ENCODE results near the gene GBP1. TPM values are rescaled to one million over a fixed set of nuclear protein-coding genes. Genes with fewer than 3 reads are reported as not detected.
"Not testable (repeated sequence)": the region's sequence is repeated elsewhere in the genome, so short reads cannot be mapped to it uniquely, and the experiment has no call there.

GBP1 gene
- total and polyA plus RNA-seq, 9 donors = 15.2 to 41.7 (median 20.8) TPM

- intact Hi-C loops (cut with DNase I) = no loop called here
Observed at GRCh38 chr1:89047734-89048133, 17.3 kb downstream of the GBP1 start.

GRCh38 chr1:89046318-89047183 lies 18.5 kb downstream of the GBP1 start:
- H3K27ac ChIP-seq; H3K4me3 ChIP-seq; H3K27me3 ChIP-seq; H3K4me1 ChIP-seq (ENCODE audit: insufficient read depth); DNase-seq; H3K36me3 ChIP-seq; intact Hi-C loops (cut with DNase I); H3K9me3 ChIP-seq: not testable (repeated sequence)
- WGBS, 3 donors = 89 to 92% (median 90%) methylated on average over 6 of the region's 6 CpGs

More at GRCh38 chr1:89047734-89048133, 17.3 kb downstream of the GBP1 start:
- Histone ChIP-seq H3K36me3 (no peaks in the 10 kb centered on the region), H3K27ac (no peak overlapping the region), H3K4me1 (ENCODE audit: insufficient read depth) (no peaks in the 10 kb centered on the region), H3K9me3 (no peaks in the 10 kb centered on the region), H3K27me3 (no peaks in the 10 kb centered on the region), H3K4me3 (no peak overlapping the region)
- WGBS, 3 donors = 27 to 52% (median 31%) methylated on average over 3 of the region's 3 CpGs
- DNase-seq = no peak
- TF ChIP-seq CTCF (IDR thresholded peaks at IDR 0.05) = no peak
- no peak for TF ChIP-seq EP300 (IDR thresholded peaks at IDR 0.05)
- TF ChIP-seq POLR2A (IDR thresholded peaks at IDR 0.05) = no peak

GRCh38 chr1:89044970-89045721 lies 19.9 kb downstream of the GBP1 start:
- intact Hi-C loops (cut with DNase I) = no loop called here
- 63 to 72% (median 65%) methylated on average over 2 of the region's 2 CpGs for WGBS, 3 donors
- H3K4me1 ChIP-seq (ENCODE audit: insufficient read depth) = no peaks in the 10 kb centered on the region

GRCh38 chr1:89043940-89044339 lies 21.1 kb downstream of the GBP1 start:
- intact Hi-C loops (cut with DNase I) = no loop called here
- H3K4me3 ChIP-seq = no peak overlapping the region
- H3K27ac ChIP-seq = no peak overlapping the region
- H3K27me3 ChIP-seq = no peaks in the 10 kb centered on the region
- no peak for DNase-seq
- WGBS, 3 donors = 80 to 83% (median 80%) methylated on average over 3 to 5 of the region's 5 CpGs
- no peaks in the 10 kb centered on the region for H3K9me3 ChIP-seq
- no peak for TF ChIP-seq POLR2A (IDR thresholded peaks at IDR 0.05)
- no peak for TF ChIP-seq EP300 (IDR thresholded peaks at IDR 0.05)
- no peak for TF ChIP-seq CTCF (IDR thresholded peaks at IDR 0.05)
- no peaks in the 10 kb centered on the region for H3K36me3 ChIP-seq
- H3K4me1 ChIP-seq (ENCODE audit: insufficient read depth) = no peaks in the 10 kb centered on the region

More at GRCh38 chr1:89044970-89045721, 19.9 kb downstream of the GBP1 start:
- Histone ChIP-seq H3K9me3 (no peaks in the 10 kb centered on the region), H3K4me3 (no peak overlapping the region), H3K27me3 (no peaks in the 10 kb centered on the region), H3K36me3 (no peaks in the 10 kb centered on the region), H3K27ac (no peak overlapping the region)
- DNase-seq = no peak
- TF ChIP-seq CTCF (IDR thresholded peaks at IDR 0.05) (no peak), POLR2A (IDR thresholded peaks at IDR 0.05) (no peak)
